ENCODE data around the gene RHBDF2.

The RHBDF2 gene

GRCh38 chr17:76478730-76479514 lies 22.3 kb downstream of the RHBDF2 start:
- DNase-seq (ENCODE audit: low read depth), result no peak

- DNase-seq (ENCODE audit: low read depth), result no peak
These were observed 23.1 kb downstream of the RHBDF2 start for GRCh38 chr17:76478097-76478496.

DNA sequence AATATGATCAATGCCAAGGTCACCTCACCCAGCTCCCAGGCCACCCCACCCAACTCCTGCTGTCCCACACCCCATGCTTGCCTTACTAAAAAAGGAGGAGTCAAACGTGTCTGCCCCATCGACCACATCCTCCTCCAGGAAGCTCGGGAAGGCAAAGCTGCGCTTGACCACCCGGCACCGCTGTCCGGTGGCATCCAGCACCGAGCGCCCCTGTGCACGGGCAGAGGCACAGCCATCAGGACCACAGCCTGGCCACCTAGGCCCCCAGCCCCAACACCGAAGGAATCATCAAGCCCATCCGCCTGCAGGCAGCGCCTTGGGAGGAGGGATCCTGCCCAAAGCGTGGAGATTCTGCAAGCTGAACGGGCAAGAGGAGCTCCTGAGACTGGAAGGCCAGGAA lies 23.6 kb downstream of the RHBDF2 start:
- DNase-seq (ENCODE audit: low read depth), result no peak

GRCh38 chr17:76476736-76477135 lies 24.5 kb downstream of the RHBDF2 start:
- DNase-seq (ENCODE audit: low read depth), result no peak

DNA sequence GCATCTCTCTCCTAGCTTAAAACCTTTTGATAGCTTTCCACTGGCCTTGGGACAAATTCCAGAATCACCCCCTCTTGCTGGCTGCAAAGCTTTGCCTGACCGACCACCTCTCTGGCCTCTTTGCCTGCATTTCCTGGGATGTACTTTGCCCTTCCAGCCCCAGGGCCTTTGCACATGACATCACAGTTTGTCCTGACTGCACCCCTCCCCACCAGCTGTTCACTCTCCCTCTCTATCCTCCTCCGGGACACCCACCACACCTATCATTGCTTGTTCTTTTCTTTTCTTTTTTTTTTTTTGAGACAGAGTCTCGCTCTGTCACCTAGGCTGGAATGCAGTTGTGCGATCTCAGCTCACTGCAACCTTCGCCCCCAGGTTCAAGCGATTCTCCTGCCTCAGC lies 25.9 kb downstream of the RHBDF2 start:
- DNase-seq (ENCODE audit: low read depth), result no peak

DNA sequence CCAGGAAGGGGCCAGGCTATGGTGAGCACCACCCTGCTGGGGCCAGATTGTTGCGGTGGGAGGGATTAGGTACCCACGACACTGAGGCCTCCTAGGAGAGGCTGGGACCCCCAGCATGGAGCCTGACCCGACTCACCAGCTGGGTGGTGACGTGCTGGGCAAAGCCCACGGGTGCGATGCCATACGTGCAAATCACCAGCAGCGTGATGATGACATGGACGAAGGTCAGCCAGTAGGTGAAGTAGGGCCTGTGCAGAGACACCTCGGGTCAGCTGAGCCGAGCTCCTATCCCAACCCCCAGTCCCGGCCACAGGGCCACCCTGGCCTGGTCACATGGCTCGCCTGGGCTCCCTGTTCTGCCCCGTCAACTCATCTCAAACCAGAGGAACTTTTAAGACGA lies 26.3 kb downstream of the RHBDF2 start:
- no peak for DNase-seq (ENCODE audit: low read depth)

GRCh38 chr17:76474238-76474637 lies 27.0 kb downstream of the RHBDF2 start:
- DNase-seq (ENCODE audit: low read depth), result no peak

- DNase-seq (ENCODE audit: low read depth), result no peak
These were observed 27.7 kb downstream of the RHBDF2 start for GRCh38 chr17:76473541-76473985.

GRCh38 chr17:76472726-76473125 lies 28.5 kb downstream of the RHBDF2 start:
- DNase-seq (ENCODE audit: low read depth), result no peak

DNA sequence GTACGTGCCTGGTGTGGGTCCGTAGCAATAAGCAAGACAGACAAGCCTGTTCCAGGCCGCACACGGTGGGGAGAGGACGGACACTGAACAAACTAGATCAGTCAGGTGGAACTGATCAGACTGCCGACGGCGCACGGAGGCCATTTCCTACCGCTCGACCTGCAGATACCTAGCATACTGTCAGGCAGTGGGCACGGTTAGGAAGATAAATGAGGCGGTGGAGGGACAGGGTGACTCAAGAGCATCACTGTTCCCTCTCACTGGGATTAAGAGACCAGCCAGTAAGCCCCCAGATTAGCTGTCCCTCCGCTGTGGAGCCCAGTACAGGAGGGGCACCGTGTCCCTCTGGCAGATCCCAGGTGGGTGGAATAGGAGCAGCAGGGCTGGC lies 29.0 kb downstream of the RHBDF2 start:
- DNase-seq (ENCODE audit: low read depth), result no peak

GRCh38 chr17:76471498-76472257 lies 29.5 kb downstream of the RHBDF2 start:
- DNase-seq (ENCODE audit: low read depth), result no peak

GRCh38 chr17:76469991-76470739 lies 31.1 kb downstream of the RHBDF2 start:
- DNase-seq (ENCODE audit: low read depth), result no peak

- DNase-seq (ENCODE audit: low read depth), result no peak
These were observed 31.9 kb downstream of the RHBDF2 start for GRCh38 chr17:76469076-76469990.

- DNase-seq (ENCODE audit: low read depth), result no peak
These were observed 32.6 kb downstream of the RHBDF2 start for GRCh38 chr17:76468634-76469010.

DNA sequence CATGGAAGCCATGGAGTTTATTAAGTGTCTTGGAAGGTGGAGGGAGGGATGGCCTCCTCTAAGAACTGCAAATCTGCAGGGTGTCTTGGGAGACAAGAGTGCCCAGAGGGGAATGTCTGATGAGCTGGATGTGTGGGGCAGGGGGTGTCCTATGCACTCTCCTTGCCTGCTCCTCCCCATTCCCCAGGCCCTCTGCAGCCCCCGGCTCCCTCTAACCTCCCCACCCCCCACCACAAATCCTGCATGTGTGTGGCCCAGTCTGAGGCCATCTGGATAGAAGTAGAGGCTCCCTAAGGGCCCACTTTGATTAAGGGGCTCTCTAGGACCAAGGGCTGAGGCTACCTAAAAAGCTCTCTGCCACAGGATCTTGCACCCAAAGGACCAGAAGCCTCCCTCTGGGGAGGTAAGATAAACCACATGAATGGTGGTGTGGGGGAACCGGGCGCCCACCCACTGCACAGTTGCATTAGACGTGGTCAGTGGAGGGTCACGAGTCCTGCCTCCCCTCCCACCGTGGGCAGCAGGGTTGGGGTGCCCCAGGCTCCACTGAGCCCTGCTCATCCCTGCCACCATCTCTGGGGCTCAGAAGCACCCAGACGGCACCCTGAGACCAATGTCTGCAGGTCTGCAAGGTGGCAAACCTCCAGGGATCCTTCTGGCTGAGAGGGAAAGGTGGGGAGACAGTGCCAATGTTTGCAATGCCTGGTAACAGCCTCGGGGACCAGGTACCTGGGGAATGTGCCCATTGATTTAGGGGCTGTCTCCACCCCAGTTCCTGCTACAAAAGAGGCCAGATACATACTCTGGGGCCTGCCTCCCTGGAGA lies 33.2 kb downstream of the RHBDF2 start:
- no peak for DNase-seq (ENCODE audit: low read depth)

DNA sequence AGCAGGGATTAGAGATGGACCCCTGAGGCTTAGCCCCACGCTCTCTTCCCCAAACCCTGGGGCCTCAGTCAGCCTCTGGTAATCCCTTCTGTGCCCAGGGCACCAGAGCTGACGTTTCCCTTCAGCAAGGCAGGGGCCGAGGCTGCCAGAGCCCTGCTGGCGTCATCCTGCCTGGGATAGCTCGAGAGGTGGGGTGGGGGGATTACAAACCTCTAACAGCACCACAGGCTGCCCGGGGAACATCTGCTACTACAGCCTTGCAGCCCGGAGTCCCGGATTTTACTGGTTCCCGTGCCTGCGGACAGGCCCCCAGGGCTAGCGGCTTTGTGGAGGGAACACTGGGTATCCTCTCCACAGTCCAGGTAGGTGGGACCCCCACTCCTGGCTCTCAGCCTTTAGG lies 33.9 kb downstream of the RHBDF2 start, which contains the start of gene AANAT:
Gene AANAT (plus strand): TSS at position 238 of the 400 bp plus-strand sequence. CDS start 1,144 bp downstream, outside the sequence.
- no peak for DNase-seq (ENCODE audit: low read depth)

DNA sequence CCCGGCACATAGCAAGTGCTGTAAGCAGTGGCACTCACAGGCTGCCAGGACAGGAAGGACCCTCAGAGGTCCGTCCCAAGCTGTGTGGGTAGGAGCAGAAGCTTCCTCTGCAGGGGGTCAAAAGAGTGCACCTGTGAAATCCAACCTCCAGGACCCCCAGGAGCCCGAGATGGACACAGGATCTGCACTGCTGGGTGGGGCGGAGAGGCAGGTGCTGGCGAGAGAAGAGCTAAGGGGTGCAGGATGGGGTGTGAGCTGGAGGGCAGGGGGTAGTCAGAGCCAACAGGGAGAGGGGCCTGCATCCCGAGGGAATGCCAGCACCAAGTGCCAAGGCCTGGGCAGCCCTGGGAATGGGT lies 34.5 kb downstream of the RHBDF2 start:
- DNase-seq (ENCODE audit: low read depth), result no peak

DNA sequence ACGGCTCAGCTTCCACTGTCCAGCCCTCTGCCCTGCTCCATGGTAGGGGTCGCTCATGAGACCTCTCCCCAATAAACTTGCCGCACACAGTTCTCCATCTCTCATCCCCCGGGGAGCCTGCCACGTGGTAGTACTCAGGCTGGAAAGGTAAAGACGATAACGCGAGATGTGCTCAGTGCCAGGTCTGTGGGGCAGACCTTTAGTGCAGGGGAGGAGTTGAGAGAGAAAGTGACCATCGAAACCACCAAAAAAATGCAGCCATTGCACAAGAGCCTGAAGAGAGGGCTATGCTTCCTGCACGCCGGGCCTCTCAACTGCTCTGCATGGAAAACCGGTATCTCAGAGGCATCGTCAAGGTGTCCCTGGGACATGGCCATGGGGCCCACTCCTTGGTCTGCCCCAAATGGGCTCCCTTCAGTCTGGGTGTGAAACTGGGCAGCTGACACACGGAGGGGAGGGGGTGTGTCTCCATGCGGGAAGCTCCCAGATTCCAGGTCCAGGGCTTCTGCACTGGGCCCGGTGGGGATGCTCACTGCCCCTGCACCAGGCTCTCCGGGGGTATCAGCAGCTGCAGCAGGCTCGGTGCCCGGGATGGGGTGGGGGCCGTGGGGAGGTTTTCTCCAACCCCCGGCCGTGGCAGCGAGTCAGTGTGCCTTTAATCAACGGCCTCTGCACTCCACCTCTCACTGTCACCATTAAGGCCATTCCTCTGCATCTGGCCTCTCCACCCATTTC lies 38.5 kb downstream of the RHBDF2 start:
- DNase-seq (ENCODE audit: low read depth), result no peak

- DNase-seq (ENCODE audit: low read depth), result no peak
These were observed 39.3 kb downstream of the RHBDF2 start for GRCh38 chr17:76461765-76462555.

Measured in stimulated activated CD4-positive, alpha-beta T cell treated with anti-CD3 and anti-CD28 coated beads, Interleukin-2, amount 100 ng/mL, for 4 hours (primary cell).